ENCODE measurements around the gene PDP2. TPM values are rescaled to one million over a fixed set of nuclear protein-coding genes. Genes with fewer than 3 reads are reported as not detected.

Gene PDP2
- total RNA-seq, 2 experiments from 2014 or later = 20.8 to 21.4 TPM

DNA sequence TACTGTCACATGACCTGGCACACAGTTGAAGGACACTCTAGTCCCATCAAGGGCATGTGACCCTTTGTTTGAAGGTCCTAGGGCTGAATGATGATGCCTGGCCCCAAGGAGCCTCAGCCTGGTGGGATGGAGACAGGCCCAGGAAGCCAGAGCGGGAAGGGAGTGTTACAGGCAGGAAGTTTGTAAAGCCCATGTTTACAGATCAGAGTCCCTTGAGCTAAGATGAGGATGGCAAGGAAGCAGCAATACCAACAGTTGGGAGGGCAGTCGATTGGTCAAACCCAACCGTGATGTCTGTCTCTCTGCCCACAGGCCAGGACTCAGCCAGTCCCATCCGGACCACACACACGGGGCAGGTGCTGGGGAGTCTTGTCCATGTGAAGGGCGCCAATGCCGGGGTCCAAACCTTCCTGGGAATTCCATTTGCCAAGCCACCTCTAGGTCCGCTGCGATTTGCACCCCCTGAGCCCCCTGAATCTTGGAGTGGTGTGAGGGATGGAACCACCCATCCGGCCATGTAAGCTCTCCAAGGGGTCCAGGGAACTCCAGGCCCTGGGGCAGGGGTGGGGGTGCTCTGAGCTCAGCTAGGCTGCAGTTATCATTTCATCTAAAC is 57.5 kb downstream of the PDP2 start:
- ChIA-PET CTCF (no interaction called here), POLR2A (no interaction called here)
- Mint-ChIP-seq H3K9me3 (no peaks in the 10 kb centered on the region), H3K36me3 (ENCODE audit: low read depth) (peaks cover 15% of the 10 kb centered on the region), H3K4me3 (no peak overlapping the region), H3K4me1 (peaks cover 42% of the 10 kb centered on the region), H3K27ac (no peak overlapping the region), H3K27me3 (no peaks in the 10 kb centered on the region)
- DNase-seq = no peak

GRCh38 chr16:66939366-66939765 is 59.1 kb downstream of the PDP2 start:
- CTCF ChIA-PET = interaction anchor here (1.0 to 1.7 kb wide), 2 partner anchors 14 to 216 kb away, joined by 3 read pairs; no protein-coding TSS in a partner anchor

DNA sequence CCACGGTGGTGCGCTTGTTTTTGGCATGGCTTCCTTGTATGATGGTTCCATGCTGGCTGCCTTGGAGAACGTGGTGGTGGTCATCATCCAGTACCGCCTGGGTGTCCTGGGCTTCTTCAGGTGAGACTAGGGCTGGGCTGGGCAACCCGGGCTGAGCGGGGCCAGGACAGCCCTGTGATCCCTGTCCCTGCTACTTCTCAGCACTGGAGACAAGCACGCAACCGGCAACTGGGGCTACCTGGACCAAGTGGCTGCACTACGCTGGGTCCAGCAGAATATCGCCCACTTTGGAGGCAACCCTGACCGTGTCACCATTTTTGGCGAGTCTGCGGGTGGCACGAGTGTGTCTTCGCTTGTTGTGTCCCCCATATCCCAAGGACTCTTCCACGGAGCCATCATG is 59.9 kb downstream of the PDP2 start:
- H3K27me3 Mint-ChIP-seq = no peaks in the 10 kb centered on the region
- H3K36me3 Mint-ChIP-seq (ENCODE audit: low read depth) = peaks cover 7% of the 10 kb centered on the region
- ChIA-PET POLR2A (no interaction called here), CTCF (interaction anchor here (1.2 to 1.7 kb wide), 3 partner anchors 12 to 215 kb away, joined by 3 to 4 read pairs (median 3); no protein-coding TSS in a partner anchor)
- H3K4me3 Mint-ChIP-seq = no peak overlapping the region
- no peaks in the 10 kb centered on the region for H3K9me3 Mint-ChIP-seq
- no peak overlapping the region for H3K27ac Mint-ChIP-seq
- peaks cover 23% of the 10 kb centered on the region for H3K4me1 Mint-ChIP-seq
- DNase-seq = no peak

More at GRCh38 chr16:66939366-66939765, 59.1 kb downstream of the PDP2 start:
- H3K27ac Mint-ChIP-seq = no peak overlapping the region
- H3K27me3 Mint-ChIP-seq = no peaks in the 10 kb centered on the region
- H3K9me3 Mint-ChIP-seq = no peaks in the 10 kb centered on the region
- H3K4me1 Mint-ChIP-seq = peaks cover 26% of the 10 kb centered on the region
- no peak overlapping the region for H3K4me3 Mint-ChIP-seq
- no peak for DNase-seq
- POLR2A ChIA-PET = no interaction called here
- H3K36me3 Mint-ChIP-seq (ENCODE audit: low read depth) = peaks cover 7% of the 10 kb centered on the region

Other genes with a start within 250 kb of the PDP2 start
- under 1 TPM; 0.73 to 0.84 TPM for gene CMTM4, start 183.8 kb upstream of the PDP2 start, total RNA-seq
- 10 to 100 TPM; 53.9 to 65.9 TPM for gene DYNC1LI2, start 128.9 kb upstream of the PDP2 start, total RNA-seq
- under 1 TPM; 0.15 to 0.27 TPM for gene TERB1, start 78.9 kb upstream of the PDP2 start, total RNA-seq
- gene NAE1, start 49.5 kb upstream of the PDP2 start, total RNA-seq = 10 to 100 TPM; 62.5 to 72.6 TPM
- gene CA7, start 36.1 kb upstream of the PDP2 start, total RNA-seq = not detected
- not detected for gene CDH16, start 38.4 kb downstream of the PDP2 start, total RNA-seq
- under 1 TPM; 0.20 to 0.23 TPM for gene RRAD, start 45.0 kb downstream of the PDP2 start, total RNA-seq
- gene CIAO2B, start 53.9 kb downstream of the PDP2 start, total RNA-seq = 100 to 1,000 TPM in 1 of 2 experiments, 10 to 100 TPM in 1; 95.2 to 112 TPM
- 10 to 100 TPM; 31.5 to 34.9 TPM for gene CES2, start 55.0 kb downstream of the PDP2 start, total RNA-seq
- 1 to 10 TPM; 5.9 to 6.4 TPM for gene CES3, start 80.8 kb downstream of the PDP2 start, total RNA-seq
- 10 to 100 TPM; 28.9 to 30.5 TPM for gene CES4A, start 108.1 kb downstream of the PDP2 start, total RNA-seq
- 100 to 1,000 TPM; 218 to 222 TPM for gene CBFB, start 148.6 kb downstream of the PDP2 start, total RNA-seq
- 10 to 100 TPM; 15.2 to 19.0 TPM for gene PHAF1, start 229.4 kb downstream of the PDP2 start, total RNA-seq